A549 (cell line): ENCODE measurements around the gene CALR3. TPM values are rescaled to one million over a fixed set of nuclear protein-coding genes. Genes with fewer than 3 reads are reported as not detected.

Source experiments
- ATAC-seq, 2 experiments: fragments of 200-7000 bp in 1 of 2; fragments of >200 bp in 1 of 2; cut with Nextera tagmentation in 1 of 2; cut with Tn5 transposase in 1 of 2; 3 replicates each; pipeline versions ENCODE4 v1.8.0 to v1.9.1; 2018 to 2020; ENCODE audit warnings: mild to moderate bottlenecking in 1 of 2, moderate library complexity in 1 of 2
- CTCF ChIA-PET: fragments of 300-600 bp; sonication (Branson Sonifier 250); formaldehyde crosslinking; extraction: SDS; loops from one replicate; lab custom pipeline; 2021; ENCODE audit warnings: antibody characterized with exemption, inconsistent platforms; lab: Yijun Ruan, JAX
- POLR2A ChIA-PET: fragments of 350-600 bp; formaldehyde crosslinking; extraction: SDS; loops from one replicate; lab custom pipeline; 2021; ENCODE audit warnings: antibody characterized with exemption, inconsistent platforms; lab: Yijun Ruan, JAX
- DNase-seq, 2 experiments: peaks; one replicate each; pipeline versions ENCODE4 v3.0.0 to v3.0.0-alpha.2; 2011 to 2016; ENCODE audit warnings: low read depth in 1 of 2, low spot score in 1 of 2
- FAIRE-seq: peaks from 2 replicates; lab custom pipeline; 2011; peaks lifted over from hg19 to GRCh38; lab: Jason Lieb, UNC
- H3K27ac ChIP-seq, 2 experiments: fragments of >200 bp; sonication (Bioruptor Twin); formaldehyde crosslinking; 3 replicates each; pipeline ENCODE4 v1.5.1; 2016 to 2017
- H3K4me1 ChIP-seq: fragments of >200 bp; sonication (Bioruptor Twin); formaldehyde crosslinking; 3 replicates; pipeline ENCODE4 v1.6.1; 2016
- H3K4me2 ChIP-seq: fragments of >200 bp; sonication (Bioruptor Twin); formaldehyde crosslinking; 3 replicates; pipeline ENCODE4 v1.6.1; 2016
- H3K4me3 ChIP-seq: fragments of >200 bp; sonication (Bioruptor Twin); formaldehyde crosslinking; 3 replicates; pipeline ENCODE4 v1.5.1; 2016
- H3K9me3 ChIP-seq: fragments of >200 bp; sonication (Bioruptor Twin); formaldehyde crosslinking; 3 replicates; pipeline ENCODE4 v1.6.1; 2016
- ATOH8 ChIP-seq: fragments of 250-450 bp; sonication (Bioruptor Pico); IDR thresholded peaks from 2 replicates; pipeline ENCODE4 v1.5.0; 2020; ENCODE audit warnings: low read depth, mild to moderate bottlenecking, moderate library complexity
- BCL3 ChIP-seq: fragments of >200 bp; sonication (Bioruptor Twin); formaldehyde crosslinking; IDR thresholded peaks from 3 replicates; pipeline ENCODE4 v1.6.1; 2016
- CBX8 ChIP-seq: fragments of 200-600 bp; sonication (generic); IDR thresholded peaks from 2 replicates; pipeline ENCODE4 v1.6.1; 2016
- E2F6 ChIP-seq: IDR thresholded peaks from 2 replicates; pipeline ENCODE4 v1.6.1; 2012; ENCODE audit warnings: low read depth, borderline replicate concordance
- EHMT2 ChIP-seq: fragments of 200-600 bp; sonication (generic); IDR thresholded peaks from 2 replicates; pipeline ENCODE4 v1.6.1; 2016; ENCODE audit warnings: antibody characterized with exemption, low read depth, mild to moderate bottlenecking, moderate library complexity
- FOSB ChIP-seq: fragments of 250-450 bp; sonication (Bioruptor Pico); IDR thresholded peaks from 2 replicates; pipeline ENCODE4 v1.5.0; 2020; ENCODE audit warnings: mild to moderate bottlenecking, moderate library complexity
- FOSL2 ChIP-seq, 2 experiments: fragments of 450-650 bp in 1 of 2; fragments of >200 bp in 1 of 2; sonication (Bioruptor Twin) in 1 of 2; formaldehyde crosslinking; IDR thresholded peaks; 2 replicates each; pipeline versions ENCODE4 v1.5.0 to v1.6.1; 2016 to 2020; ENCODE audit warnings: mild to moderate bottlenecking in 1 of 2, moderate library complexity in 1 of 2
- HOXA7 ChIP-seq: fragments of 250-450 bp; sonication (Bioruptor Pico); IDR thresholded peaks from 2 replicates; pipeline ENCODE4 v1.5.0; 2020; ENCODE audit warnings: mild to moderate bottlenecking, moderate library complexity
- HOXB5 ChIP-seq: fragments of 250-450 bp; sonication (Bioruptor Pico); IDR thresholded peaks from 2 replicates; pipeline ENCODE4 v1.5.0; 2020; ENCODE audit warnings: mild to moderate bottlenecking, moderate library complexity
- JUNB ChIP-seq: fragments of >200 bp; sonication (Bioruptor Twin); formaldehyde crosslinking; IDR thresholded peaks from 2 replicates; pipeline ENCODE4 v1.6.1; 2016
- KDM5A ChIP-seq: fragments of 200-600 bp; sonication (generic); IDR thresholded peaks from 2 replicates; pipeline ENCODE4 v1.6.1; 2016; ENCODE audit warnings: antibody characterized with exemption, mild to moderate bottlenecking
- MAZ ChIP-seq: fragments of 150-350 bp; IDR thresholded peaks from 2 replicates; pipeline ENCODE4 v1.6.1; 2014; ENCODE audit warnings: antibody characterized with exemption, low read depth, low read length, borderline replicate concordance
- MYC ChIP-seq: IDR thresholded peaks from 2 replicates; pipeline ENCODE4 v1.6.1; 2012; ENCODE audit warnings: mild to moderate bottlenecking, inconsistent platforms, low read length, improper control_type of control experiment, borderline replicate concordance
- NR3C1 ChIP-seq: fragments of >200 bp; sonication (Bioruptor Twin); formaldehyde crosslinking; IDR thresholded peaks from 3 replicates; pipeline ENCODE4 v1.6.1; 2017
- POLR2A ChIP-seq: IDR thresholded peaks from 2 replicates; pipeline ENCODE4 v1.6.1; 2012; ENCODE audit warnings: mild to moderate bottlenecking, low read length
- SREBF2 ChIP-seq: fragments of 450-650 bp; IDR thresholded peaks from 2 replicates; pipeline ENCODE4 v1.6.1; 2014; ENCODE audit warnings: mild to moderate bottlenecking, moderate library complexity
- TFCP2L1 ChIP-seq: fragments of 250-450 bp; sonication (Bioruptor Pico); IDR thresholded peaks from 2 replicates; pipeline ENCODE4 v1.5.0; 2021; ENCODE audit warnings: mild to moderate bottlenecking
- ZSCAN20 ChIP-seq: fragments of 250-450 bp; sonication (Bioruptor Pico); IDR thresholded peaks from 2 replicates; pipeline ENCODE4 v1.8.0; 2022; ENCODE audit warnings: mild to moderate bottlenecking, moderate library complexity
- WGBS: methylation state at CpG from one replicate; pipeline ENCODE4 v1.1.6; 2017; ENCODE audit errors: missing lambda C conversion rate; 5-methylcytosine and 5-hydroxymethylcytosine counted together
- polyA plus RNA-seq, 4 experiments: library from polyadenylated mRNA; depleted of rRNA in 3 of 4; stranded (reverse); fragments of >200 nt; fragmentation: RNase III in 1 of 4; extraction: RNeasy Plus Mini Kit Qiagen cat#74134 plus additional on column Dnase treatment in 1 of 4; gene quantifications; 2 replicates in 3 of 4; 3 replicates in 1 of 4; pipeline ENCODE4 v1.2.3, GENCODE V29; 2011 to 2017
- TF ChIP-seq, protein P1 (sequence below): fragments of >200 bp; sonication (Bioruptor Twin); formaldehyde crosslinking; IDR thresholded peaks from 3 replicates; pipeline ENCODE4 v1.5.1; 2016
- TF ChIP-seq, protein P2 (sequence below): fragments of >200 bp; sonication (Bioruptor Twin); formaldehyde crosslinking; IDR thresholded peaks from 2 replicates; pipeline ENCODE4 v1.6.1; 2016

CALR3 gene
- polyA plus RNA-seq, 2 of the 4 experiments (the other 2 are of a cell fraction), result 0.10 TPM; not detected in 1

DNA sequence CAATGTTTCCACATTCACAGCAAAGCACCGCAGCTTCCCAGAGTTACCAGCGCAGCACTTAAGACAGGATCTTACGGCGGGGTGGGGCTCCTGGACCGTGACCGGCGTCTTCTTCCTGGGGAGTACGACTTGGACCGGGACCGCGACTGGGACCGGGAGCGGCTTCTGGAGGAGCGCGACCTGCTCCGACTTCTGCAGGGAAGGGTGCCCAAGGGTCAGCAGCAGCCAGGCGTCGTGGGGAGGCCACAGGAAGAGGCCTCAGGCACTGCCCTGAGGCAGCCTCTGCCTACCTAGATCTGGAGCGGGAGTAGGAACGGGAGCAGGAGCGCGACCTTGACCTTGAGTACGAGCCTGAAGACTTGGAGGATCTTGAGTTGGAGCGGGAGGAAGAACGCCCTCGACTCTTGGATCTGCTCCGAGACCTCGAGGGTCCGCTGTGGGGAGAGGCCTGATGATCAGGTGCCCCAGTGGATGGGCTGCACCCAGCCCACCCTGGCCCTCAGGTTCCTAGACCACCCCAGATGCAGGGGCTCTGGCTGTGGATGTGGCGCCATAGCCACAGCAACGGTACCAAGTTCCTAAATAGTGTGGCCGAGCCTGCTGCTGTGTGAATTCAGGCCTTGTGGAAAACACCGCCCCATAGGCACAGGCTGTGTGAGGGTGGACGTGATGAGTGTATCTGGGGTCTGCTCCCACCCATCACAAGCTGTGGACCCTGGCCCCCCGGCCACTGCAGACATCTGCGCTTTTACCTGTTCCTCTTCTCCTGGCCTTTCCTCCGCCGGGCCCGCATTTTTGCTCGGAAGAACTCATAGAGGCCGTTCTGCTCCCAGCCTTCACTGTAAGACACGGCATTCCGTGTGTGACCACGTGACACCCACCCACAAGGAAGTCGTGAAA lies 24.4 kb upstream of the CALR3 start:
- Histone ChIP-seq H3K27ac (no peak overlapping the region), H3K4me3 (no peak overlapping the region), H3K4me1 (no peaks in the 10 kb centered on the region), H3K9me3 (no peaks in the 10 kb centered on the region), H3K4me2 (no peak overlapping the region)
- 90% methylated on average over 35 of the region's 45 CpGs for WGBS
- ChIA-PET POLR2A (no interaction called here), CTCF (interaction anchor here (0.5 kb wide), 2 partner anchors 150 to 158 kb away, joined by 3 read pairs; no protein-coding TSS in a partner anchor)
- TF ChIP-seq POLR2A, result no peak
- no peak for TF ChIP-seq ZSCAN20 (CRISPR knock-in tag)
- TF ChIP-seq HOXB5 (CRISPR knock-in tag), result no peak
- no peak for TF ChIP-seq FOSL2 (IDR thresholded peaks at IDR 0.05)
- no peak for TF ChIP-seq FOSL2 (CRISPR knock-in tag; IDR thresholded peaks at IDR 0.05)
- no peak for TF ChIP-seq HOXA7
- TF ChIP-seq FOSB (CRISPR knock-in tag), result no peak
- no peak for TF ChIP-seq NR3C1
- TF ChIP-seq CBX8, result no peak
- no peak for TF ChIP-seq KDM5A
- no peak for TF ChIP-seq JUNB
- no peak for TF ChIP-seq E2F6
- TF ChIP-seq, protein P1, sequence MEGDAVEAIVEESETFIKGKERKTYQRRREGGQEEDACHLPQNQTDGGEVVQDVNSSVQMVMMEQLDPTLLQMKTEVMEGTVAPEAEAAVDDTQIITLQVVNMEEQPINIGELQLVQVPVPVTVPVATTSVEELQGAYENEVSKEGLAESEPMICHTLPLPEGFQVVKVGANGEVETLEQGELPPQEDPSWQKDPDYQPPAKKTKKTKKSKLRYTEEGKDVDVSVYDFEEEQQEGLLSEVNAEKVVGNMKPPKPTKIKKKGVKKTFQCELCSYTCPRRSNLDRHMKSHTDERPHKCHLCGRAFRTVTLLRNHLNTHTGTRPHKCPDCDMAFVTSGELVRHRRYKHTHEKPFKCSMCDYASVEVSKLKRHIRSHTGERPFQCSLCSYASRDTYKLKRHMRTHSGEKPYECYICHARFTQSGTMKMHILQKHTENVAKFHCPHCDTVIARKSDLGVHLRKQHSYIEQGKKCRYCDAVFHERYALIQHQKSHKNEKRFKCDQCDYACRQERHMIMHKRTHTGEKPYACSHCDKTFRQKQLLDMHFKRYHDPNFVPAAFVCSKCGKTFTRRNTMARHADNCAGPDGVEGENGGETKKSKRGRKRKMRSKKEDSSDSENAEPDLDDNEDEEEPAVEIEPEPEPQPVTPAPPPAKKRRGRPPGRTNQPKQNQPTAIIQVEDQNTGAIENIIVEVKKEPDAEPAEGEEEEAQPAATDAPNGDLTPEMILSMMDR, result no peak
- TF ChIP-seq BCL3, result no peak
- TF ChIP-seq MYC, result no peak
- ATAC-seq (no peak), DNase-seq (no peak), FAIRE-seq (no peak)

DNA sequence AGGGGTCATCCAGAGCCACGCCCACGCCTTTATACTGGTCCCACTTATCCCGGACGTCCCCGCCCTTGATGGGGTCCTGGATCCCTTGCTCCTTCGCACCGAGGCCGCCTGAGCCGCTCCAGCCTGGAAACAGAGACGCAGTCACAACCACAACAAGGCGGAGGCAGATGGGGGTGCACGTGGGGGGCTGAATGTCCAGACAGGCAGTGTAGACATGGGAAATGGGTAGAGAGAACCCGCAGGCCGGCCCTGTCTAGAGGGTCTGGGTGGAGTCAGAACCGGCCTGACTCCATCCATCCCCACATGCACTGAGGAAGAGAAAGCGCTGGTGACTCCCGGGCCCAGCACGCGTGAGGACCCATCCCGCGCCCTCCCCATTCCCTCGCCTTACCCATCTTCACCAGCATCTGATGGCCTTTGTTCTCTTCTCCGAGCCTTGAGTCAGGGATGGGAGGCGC lies 23.3 kb upstream of the CALR3 start:
- DNase-seq, result no peak
- whole genome bisulfite sequencing, result 93% methylated on average over 24 of the region's 24 CpGs
- Histone ChIP-seq H3K4me2 (no peak overlapping the region), H3K9me3 (no peaks in the 10 kb centered on the region), H3K27ac (no peak overlapping the region), H3K4me3 (no peak overlapping the region), H3K4me1 (no peaks in the 10 kb centered on the region)
- TF ChIP-seq SREBF2 (no peak), MAZ (no peak), EHMT2 (no peak), TFCP2L1 (CRISPR knock-in tag) (no peak), FOSB (CRISPR knock-in tag) (no peak), ATOH8 (CRISPR knock-in tag) (no peak)
- TF ChIP-seq, protein P2, sequence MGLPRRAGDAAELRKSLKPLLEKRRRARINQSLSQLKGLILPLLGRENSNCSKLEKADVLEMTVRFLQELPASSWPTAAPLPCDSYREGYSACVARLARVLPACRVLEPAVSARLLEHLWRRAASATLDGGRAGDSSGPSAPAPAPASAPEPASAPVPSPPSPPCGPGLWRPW, result no peak
- ChIA-PET CTCF (no interaction called here), POLR2A (no interaction called here)
- no peak for FAIRE-seq
- no peak for ATAC-seq
